Smooth muscle cell (in vitro differentiated cells): ENCODE results near the gene PRPF18. TPM values are rescaled to one million over a fixed set of nuclear protein-coding genes. Genes with fewer than 3 reads are reported as not detected.

ENCODE experiments used
- DNase-seq: peaks from one replicate; lab custom pipeline; 2025; ENCODE audit not compliant: unreplicated experiment; lab: John Stamatoyannopoulos, UW
- H2AFZ ChIP-seq: fragments of 200-600 bp; sonication (generic); 2 replicates; pipeline ENCODE4 v1.6.0; 2016; ENCODE audit warnings: antibody characterized with exemption, low read depth, mild to moderate bottlenecking
- H3F3A ChIP-seq: fragments of 200-600 bp; sonication (generic); 2 replicates; pipeline ENCODE4 v1.6.0; 2017; ENCODE audit warnings: antibody characterized with exemption, low read depth
- H3K27ac ChIP-seq: fragments of 200-600 bp; sonication (generic); 2 replicates; pipeline ENCODE4 v1.5.1; 2016; ENCODE audit warnings: low read depth, mild to moderate bottlenecking
- H3K27me3 ChIP-seq: fragments of 200-600 bp; sonication (generic); 2 replicates; pipeline ENCODE4 v1.6.1; 2016; ENCODE audit warnings: low read depth, mild to moderate bottlenecking
- H3K36me3 ChIP-seq: fragments of 200-600 bp; sonication (generic); 2 replicates; pipeline ENCODE4 v1.5.1; 2016; ENCODE audit warnings: low read depth
- H3K4me1 ChIP-seq: fragments of 200-600 bp; sonication (generic); 2 replicates; pipeline ENCODE4 v1.5.1; 2016; ENCODE audit warnings: low read depth
- H3K4me2 ChIP-seq: fragments of 200-600 bp; sonication (generic); 2 replicates; pipeline ENCODE4 v1.6.0; 2016; ENCODE audit warnings: mild to moderate bottlenecking
- H3K4me3 ChIP-seq: fragments of 200-600 bp; sonication (generic); 2 replicates; pipeline ENCODE4 v1.5.1; 2016; ENCODE audit warnings: mild to moderate bottlenecking
- H3K79me2 ChIP-seq: fragments of 200-600 bp; sonication (generic); 2 replicates; pipeline ENCODE4 v1.6.0; 2016; ENCODE audit warnings: low read depth, mild to moderate bottlenecking
- H3K9ac ChIP-seq: fragments of 200-600 bp; sonication (generic); 2 replicates; pipeline ENCODE4 v1.6.0; 2016; ENCODE audit warnings: low read depth
- H3K9me3 ChIP-seq: fragments of 200-600 bp; sonication (generic); replicated peaks from 2 replicates; pipeline ENCODE4 v1.5.1; 2016; ENCODE audit warnings: low read depth
- H4K20me1 ChIP-seq: fragments of 200-600 bp; sonication (generic); 2 replicates; pipeline ENCODE4 v1.6.0; 2016; ENCODE audit warnings: low read depth
- WGBS: methylation state at CpG from one replicate; pipeline ENCODE4 v1.1.7; 2016; ENCODE audit warnings: low lambda C conversion rate; 5-methylcytosine and 5-hydroxymethylcytosine counted together
- polyA plus RNA-seq: library from polyadenylated mRNA; unstranded; fragments of >200 nt; fragmentation: Nextera tagmentation; extraction: Ambion mirVana; gene quantifications from 2 replicates; pipeline ENCODE4 v1.2.1, GENCODE V29; 2016
- total RNA-seq: library from RNA; depleted of rRNA; stranded (reverse); fragments of >200 nt; gene quantifications from 2 replicates; pipeline ENCODE4 v1.2.3, GENCODE V29; 2014
- TF ChIP-seq, protein P1 (sequence below): fragments of 200-600 bp; sonication (generic); IDR thresholded peaks from 2 replicates; pipeline ENCODE4 v1.5.1; 2017; ENCODE audit warnings: borderline replicate concordance, mild to moderate bottlenecking, antibody characterized with exemption; ENCODE audit not compliant: insufficient read depth, poor library complexity, severe bottlenecking

The PRPF18 gene
- total and polyA plus RNA-seq, 2 experiments from 2014 or later, result 22.4 to 36.9 TPM

GRCh38 chr10:13637303-13637856 is 50.6 kb downstream of the PRPF18 start:
- no peak overlapping the region for H3K4me2 ChIP-seq
- no peak overlapping the region for H3K4me3 ChIP-seq
- WGBS, result 100% methylated on average over 1 of the region's 1 CpG
- H2AFZ ChIP-seq, result no peak overlapping the region
- H3K9me3 ChIP-seq, result no peaks in the 10 kb centered on the region
- H3K27ac ChIP-seq, result no peak overlapping the region
- no peaks in the 10 kb centered on the region for H4K20me1 ChIP-seq
- no peaks in the 10 kb centered on the region for H3K27me3 ChIP-seq
- H3K9ac ChIP-seq, result no peak overlapping the region
- peaks cover 5% of the 10 kb centered on the region for H3K36me3 ChIP-seq
- no peaks in the 10 kb centered on the region for H3K79me2 ChIP-seq
- no peak for DNase-seq
- H3K4me1 ChIP-seq, result peaks cover 5% of the 10 kb centered on the region
- H3F3A ChIP-seq, result no peaks in the 10 kb centered on the region
- TF ChIP-seq, protein P1, sequence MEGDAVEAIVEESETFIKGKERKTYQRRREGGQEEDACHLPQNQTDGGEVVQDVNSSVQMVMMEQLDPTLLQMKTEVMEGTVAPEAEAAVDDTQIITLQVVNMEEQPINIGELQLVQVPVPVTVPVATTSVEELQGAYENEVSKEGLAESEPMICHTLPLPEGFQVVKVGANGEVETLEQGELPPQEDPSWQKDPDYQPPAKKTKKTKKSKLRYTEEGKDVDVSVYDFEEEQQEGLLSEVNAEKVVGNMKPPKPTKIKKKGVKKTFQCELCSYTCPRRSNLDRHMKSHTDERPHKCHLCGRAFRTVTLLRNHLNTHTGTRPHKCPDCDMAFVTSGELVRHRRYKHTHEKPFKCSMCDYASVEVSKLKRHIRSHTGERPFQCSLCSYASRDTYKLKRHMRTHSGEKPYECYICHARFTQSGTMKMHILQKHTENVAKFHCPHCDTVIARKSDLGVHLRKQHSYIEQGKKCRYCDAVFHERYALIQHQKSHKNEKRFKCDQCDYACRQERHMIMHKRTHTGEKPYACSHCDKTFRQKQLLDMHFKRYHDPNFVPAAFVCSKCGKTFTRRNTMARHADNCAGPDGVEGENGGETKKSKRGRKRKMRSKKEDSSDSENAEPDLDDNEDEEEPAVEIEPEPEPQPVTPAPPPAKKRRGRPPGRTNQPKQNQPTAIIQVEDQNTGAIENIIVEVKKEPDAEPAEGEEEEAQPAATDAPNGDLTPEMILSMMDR, result no peak

DNA sequence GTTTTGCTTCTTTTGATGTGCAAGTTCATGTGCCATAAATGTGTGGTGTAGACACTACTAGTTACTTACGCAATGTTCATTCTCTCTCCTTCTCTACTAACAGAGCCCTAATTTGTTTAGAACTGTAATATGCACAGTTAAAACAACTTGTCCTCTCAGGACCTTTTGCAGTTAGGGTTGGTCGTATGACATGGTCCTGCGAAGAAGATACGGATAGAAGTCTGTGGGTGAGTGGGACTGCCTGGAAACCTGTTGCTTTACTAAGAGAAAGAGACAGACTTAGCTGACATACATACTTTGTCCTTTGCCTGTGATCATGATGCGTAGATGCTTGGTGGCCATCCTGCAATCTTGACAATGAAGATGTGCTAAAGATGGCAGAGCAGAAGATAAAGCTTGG is 51.1 kb downstream of the PRPF18 start:
- Histone ChIP-seq H4K20me1 (no peaks in the 10 kb centered on the region), H3K9me3 (no peaks in the 10 kb centered on the region), H3F3A (no peaks in the 10 kb centered on the region), H3K4me3 (no peak overlapping the region), H3K4me2 (no peak overlapping the region), H3K4me1 (peaks cover 5% of the 10 kb centered on the region), H2AFZ (no peak overlapping the region), H3K9ac (no peak overlapping the region), H3K27ac (no peak overlapping the region), H3K36me3 (peaks cover 5% of the 10 kb centered on the region), H3K79me2 (no peaks in the 10 kb centered on the region), H3K27me3 (no peaks in the 10 kb centered on the region)
- DNase-seq, result no peak
- WGBS, result 99% methylated on average over 5 of the region's 5 CpGs
- TF ChIP-seq, protein P1, result no peak

DNA sequence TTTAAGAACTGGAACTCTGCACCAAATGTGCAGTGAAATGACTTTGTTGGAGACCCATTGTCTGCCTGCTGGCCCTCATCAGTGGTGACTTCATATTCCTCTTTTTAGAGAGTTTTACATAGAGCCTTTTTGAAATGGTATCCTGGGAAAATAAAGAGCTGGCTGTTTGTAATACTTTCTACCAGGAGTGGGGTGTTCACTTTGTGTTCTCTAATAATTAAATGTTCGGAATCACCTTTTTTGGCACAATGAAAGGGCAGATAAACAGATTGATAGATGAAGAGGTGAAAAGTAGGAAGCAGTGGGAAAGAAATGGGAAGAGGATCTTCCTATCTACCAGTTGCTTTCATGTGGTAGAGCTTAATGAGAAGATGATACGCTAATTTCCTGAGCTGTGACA is 55.5 kb downstream of the PRPF18 start:
- no peak for DNase-seq
- TF ChIP-seq, protein P1, result no peak
- no peak overlapping the region for H3K27ac ChIP-seq
- peaks cover 5% of the 10 kb centered on the region for H3K36me3 ChIP-seq
- no peaks in the 10 kb centered on the region for H3K27me3 ChIP-seq
- no peaks in the 10 kb centered on the region for H3K4me1 ChIP-seq
- H3K4me2 ChIP-seq, result no peak overlapping the region
- H2AFZ ChIP-seq, result no peak overlapping the region
- WGBS, result 96% methylated on average over 2 of the region's 2 CpGs
- no peaks in the 10 kb centered on the region for H4K20me1 ChIP-seq
- H3K9ac ChIP-seq, result no peak overlapping the region
- H3K4me3 ChIP-seq, result no peak overlapping the region
- no peaks in the 10 kb centered on the region for H3K9me3 ChIP-seq
- H3F3A ChIP-seq, result no peaks in the 10 kb centered on the region
- no peaks in the 10 kb centered on the region for H3K79me2 ChIP-seq

DNA sequence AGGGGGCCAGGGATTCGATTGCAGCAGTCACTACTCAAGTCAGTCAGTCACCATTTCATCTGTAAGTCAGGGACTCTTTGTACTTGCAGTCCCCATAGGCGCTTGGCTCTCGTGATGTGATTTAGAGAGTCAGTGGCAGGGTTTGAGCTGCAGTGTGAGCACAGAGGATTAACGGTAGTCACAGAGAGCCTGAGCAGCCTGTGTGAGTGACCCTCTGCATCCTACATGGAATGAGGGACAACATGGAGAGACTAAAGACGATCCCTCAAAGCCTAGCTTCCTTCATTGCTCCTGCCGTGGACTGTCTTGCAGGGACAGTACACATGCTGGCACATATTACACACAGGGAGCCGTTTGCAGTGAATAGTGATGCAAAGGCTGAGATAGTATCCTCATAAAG is 56.3 kb downstream of the PRPF18 start:
- no peaks in the 10 kb centered on the region for H4K20me1 ChIP-seq

More for the DNA sequence above, 56.3 kb downstream of the PRPF18 start:
- H3K79me2 ChIP-seq, result no peaks in the 10 kb centered on the region
- peaks cover 5% of the 10 kb centered on the region for H3K36me3 ChIP-seq
- H3K4me3 ChIP-seq, result no peak overlapping the region
- no peaks in the 10 kb centered on the region for H3F3A ChIP-seq
- no peaks in the 10 kb centered on the region for H3K9me3 ChIP-seq
- no peak overlapping the region for H3K4me2 ChIP-seq
- WGBS, result 89% methylated on average over 7 of the region's 7 CpGs
- no peaks in the 10 kb centered on the region for H3K27me3 ChIP-seq
- H3K4me1 ChIP-seq, result no peaks in the 10 kb centered on the region
- no peak for DNase-seq
- H3K27ac ChIP-seq, result no peak overlapping the region
- H2AFZ ChIP-seq, result no peak overlapping the region
- no peak overlapping the region for H3K9ac ChIP-seq
- TF ChIP-seq, protein P1, result no peak
